Small intestine (tissue), 7 donors: ENCODE data around the gene SAGE1. TPM values are rescaled to one million over a fixed set of nuclear protein-coding genes. Genes with fewer than 3 reads are reported as not detected.
"Not testable (repeated sequence)": the region's sequence is repeated elsewhere in the genome, so short reads cannot be mapped to it uniquely, and the experiment has no call there.

Source experiments
- DNase-seq, 2 donors: peaks; one replicate each; pipeline versions ENCODE4 v3.0.0 to v3.0.0-alpha.2; 2013
- FAIRE-seq: peaks from 2 replicates; lab custom pipeline; 2012; peaks lifted over from hg19 to GRCh38; lab: Jason Lieb, UNC
- H3K27ac ChIP-seq, 3 donors: one replicate each; pipeline ENCODE4 v1.5.1; 2013; ENCODE audit warnings: low read length in 2 of 3, mild to moderate bottlenecking in 2 of 3, control low read depth in 1 of 3, inconsistent platforms in 1 of 3, low read depth in 1 of 3, moderate library complexity in 1 of 3
- H3K27me3 ChIP-seq, 3 donors: one replicate each; pipeline ENCODE4 v1.6.1; 2013; ENCODE audit warnings: low read length in 3 of 3, inconsistent platforms in 1 of 3; ENCODE audit not compliant: control insufficient read depth in 3 of 3, insufficient read depth in 3 of 3
- H3K36me3 ChIP-seq, 3 donors: one replicate each; pipeline ENCODE4 v1.6.1; 2013; ENCODE audit warnings: low read length in 3 of 3, inconsistent platforms in 1 of 3, low read depth in 1 of 3, mild to moderate bottlenecking in 1 of 3, moderate library complexity in 1 of 3; ENCODE audit not compliant: control insufficient read depth in 3 of 3, insufficient read depth in 2 of 3
- H3K4me1 ChIP-seq, 3 donors: one replicate each; pipeline ENCODE4 v1.6.1; 2013; ENCODE audit warnings: low read length in 2 of 3, inconsistent platforms in 1 of 3, low read depth in 1 of 3, mild to moderate bottlenecking in 1 of 3, moderate library complexity in 1 of 3; ENCODE audit not compliant: control insufficient read depth in 3 of 3, insufficient read depth in 2 of 3
- H3K4me3 ChIP-seq, 3 donors: one replicate each; pipeline ENCODE4 v1.5.1; 2013; ENCODE audit warnings: low read length in 3 of 3, control low read depth in 1 of 3, inconsistent platforms in 1 of 3, low read depth in 1 of 3, mild to moderate bottlenecking in 1 of 3, moderate library complexity in 1 of 3
- H3K9me3 ChIP-seq, 2 donors: one replicate each; pipeline ENCODE4 v1.6.1; 2013; ENCODE audit warnings: low read depth in 1 of 2, low read length in 1 of 2; ENCODE audit not compliant: control insufficient read depth in 2 of 2, insufficient read depth in 1 of 2
- WGBS, 3 donors: extraction: QIAGEN DNeasy Blood & Tissue Kit; methylation state at CpG; one replicate each; pipeline ENCODE4 v1.1.7; 2013; 5-methylcytosine and 5-hydroxymethylcytosine counted together
- polyA plus RNA-seq, 4 donors: library from polyadenylated mRNA; stranded (reverse) in 3 of 4; unstranded in 1 of 4; fragments of 200-250 nt in 3 of 4; fragments of 120-200 nt in 1 of 4; gene quantifications; one replicate each; pipeline versions ENCODE4 v1.2.1 to v1.2.3, GENCODE V29; 2013
- donor health status: healthy with polysubstance abuse.
- donor health status: control.
- donor health status: control.
- donor health status: Bipolar disorder and iron deficiency.
- donor health status: healthy.

Gene SAGE1
- polyA plus RNA-seq, 4 donors, result not detected

- DNase-seq (no peak), FAIRE-seq (no peak)
- H3K36me3 ChIP-seq, result no peaks in the 10 kb centered on the region
- no peak overlapping the region for H3K27ac ChIP-seq
- H3K4me1 ChIP-seq, result no peaks in the 10 kb centered on the region
- no peak overlapping the region for H3K4me3 ChIP-seq
- WGBS, 3 donors, result 70 to 86% (median 76%) methylated on average over 5 of the region's 5 CpGs
- H3K27me3 ChIP-seq, result no peaks in the 10 kb centered on the region
- H3K9me3 ChIP-seq, result no peaks in the 10 kb centered on the region
Measured at GRCh38 chrX:135910251-135910650, 16.7 kb downstream of the SAGE1 start.

GRCh38 chrX:135914404-135914803 is 20.9 kb downstream of the SAGE1 start:
- 79 to 87% (median 85%) methylated on average over 5 of the region's 5 CpGs for whole genome bisulfite sequencing, 3 donors
- Histone ChIP-seq H3K4me1 (no peaks in the 10 kb centered on the region), H3K27me3 (no peaks in the 10 kb centered on the region), H3K4me3 (no peak overlapping the region), H3K27ac (no peak overlapping the region), H3K36me3 (no peaks in the 10 kb centered on the region), H3K9me3 (no peaks in the 10 kb centered on the region)
- DNase-seq, result no peak
- no peak for FAIRE-seq

- 15 to 43% (median 29%) methylated on average over 1 of the region's 1 CpG for WGBS, 3 donors
- not testable (repeated sequence) for FAIRE-seq, H3K9me3 ChIP-seq, H3K36me3 ChIP-seq, H3K4me1 ChIP-seq, H3K4me3 ChIP-seq, H3K27me3 ChIP-seq, DNase-seq, H3K27ac ChIP-seq
Measured at GRCh38 chrX:135920516-135920915, 27.0 kb downstream of the SAGE1 start.

- no peak for FAIRE-seq
- 61 to 83% (median 62%) methylated on average over 5 of the region's 5 CpGs for WGBS, 3 donors
- no peaks in the 10 kb centered on the region for H3K9me3 ChIP-seq
- no peaks in the 10 kb centered on the region for H3K4me1 ChIP-seq
- H3K36me3 ChIP-seq, result no peaks in the 10 kb centered on the region
- H3K27ac ChIP-seq, result no peak overlapping the region
- no peak overlapping the region for H3K4me3 ChIP-seq
- no peak for DNase-seq
- no peaks in the 10 kb centered on the region for H3K27me3 ChIP-seq
Measured at GRCh38 chrX:135923353-135923752, 29.8 kb downstream of the SAGE1 start.

GRCh38 chrX:135927897-135928296 is 34.4 kb downstream of the SAGE1 start:
- FAIRE-seq, result no peak
- no peaks in the 10 kb centered on the region for H3K4me1 ChIP-seq
- DNase-seq, result no peak
- 22 to 75% (median 36%) methylated on average over 2 of the region's 2 CpGs for WGBS, 3 donors
- H3K27me3 ChIP-seq, result no peaks in the 10 kb centered on the region
- no peaks in the 10 kb centered on the region for H3K9me3 ChIP-seq
- H3K27ac ChIP-seq, result no peak overlapping the region
- no peak overlapping the region for H3K4me3 ChIP-seq
- no peaks in the 10 kb centered on the region for H3K36me3 ChIP-seq

GRCh38 chrX:135931644-135932487 is 38.4 kb downstream of the SAGE1 start:
- 42 to 50% (median 50%) methylated on average over 17 to 19 of the region's 19 CpGs for WGBS, 3 donors
- Histone ChIP-seq H3K27ac (no peak overlapping the region), H3K4me1 (no peaks in the 10 kb centered on the region), H3K4me3 (no peak overlapping the region), H3K9me3 (no peaks in the 10 kb centered on the region), H3K27me3 (no peaks in the 10 kb centered on the region), H3K36me3 (no peaks in the 10 kb centered on the region)
- DNase-seq (peak; percentile 17 to 23), FAIRE-seq (no peak)

GRCh38 chrX:135944486-135944885 is 51.0 kb downstream of the SAGE1 start:
- H3K36me3 ChIP-seq, result no peaks in the 10 kb centered on the region
- H3K4me1 ChIP-seq, result no peaks in the 10 kb centered on the region
- H3K27ac ChIP-seq, result no peak overlapping the region
- H3K4me3 ChIP-seq, result no peak overlapping the region
- DNase-seq (no peak), FAIRE-seq (no peak)
- WGBS, 3 donors, result 74 to 91% (median 79%) methylated on average over 2 of the region's 2 CpGs
- no peaks in the 10 kb centered on the region for H3K9me3 ChIP-seq
- H3K27me3 ChIP-seq, result no peaks in the 10 kb centered on the region

GRCh38 chrX:135951291-135951690 is 57.8 kb downstream of the SAGE1 start:
- no peak overlapping the region for H3K4me3 ChIP-seq
- H3K36me3 ChIP-seq, result no peaks in the 10 kb centered on the region
- no peaks in the 10 kb centered on the region for H3K4me1 ChIP-seq
- H3K27me3 ChIP-seq, result no peaks in the 10 kb centered on the region
- WGBS, 3 donors, result 70 to 91% (median 83%) methylated on average over 4 of the region's 4 CpGs
- DNase-seq (no peak), FAIRE-seq (no peak)
- no peaks in the 10 kb centered on the region for H3K9me3 ChIP-seq
- H3K27ac ChIP-seq, result no peak overlapping the region
